ENCODE measurements around the gene ALPL.

The ALPL gene

GRCh38 chr1:21577933-21578332 lies 68.7 kb downstream of the ALPL start:
- ChIA-PET POLR2A (no interaction called here), CTCF (no interaction called here)
- DNase-seq: no peak
- Histone ChIP-seq H3K27me3 (replicated peaks in 2 of 5; ENCODE audit: control insufficient read depth in 4 of 5, insufficient read depth in 5 of 5, low read length in 4 of 5) (peaks cover 0 to 3% (median 0%) of the 10 kb centered on the region in 5 experiments), H3K4me1 (ENCODE audit: control extremely low read depth in 1 of 4, control insufficient read depth in 4 of 4, insufficient read depth in 4 of 4, low read length in 3 of 4) (peaks cover 0 to 15% (median 7%) of the 10 kb centered on the region in 4 experiments), H3K9me3 (ENCODE audit: control extremely low read depth in 1 of 5, control insufficient read depth in 4 of 5, insufficient read depth in 2 of 5, low read depth in 1 of 5, low read length in 4 of 5) (no peaks in the 10 kb centered on the region), H3K36me3 (ENCODE audit: control insufficient read depth in 4 of 4, insufficient read depth in 4 of 4, low read length in 3 of 4) (no peaks in the 10 kb centered on the region), H3K27ac (ENCODE audit: insufficient read depth in 1 of 2, low read depth in 1 of 2, low read length in 2 of 2, poor library complexity in 1 of 2, severe bottlenecking in 2 of 2) (no peak overlapping the region), H3K4me3 (ENCODE audit: control insufficient read depth in 1 of 7, extremely low read depth in 1 of 7, insufficient read depth in 4 of 7, low read depth in 2 of 7, low read length in 6 of 7) (no peak overlapping the region)
- 95% methylated on average over 6 of the region's 9 CpGs for WGBS (ENCODE audit: insufficient coverage)

- Histone ChIP-seq H3K9me3 (ENCODE audit: control extremely low read depth in 1 of 5, control insufficient read depth in 4 of 5, insufficient read depth in 2 of 5, low read depth in 1 of 5, low read length in 4 of 5) (no peaks in the 10 kb centered on the region), H3K27me3 (replicated peaks in 2 of 5; ENCODE audit: control insufficient read depth in 4 of 5, insufficient read depth in 5 of 5, low read length in 4 of 5) (peaks cover 0 to 4% (median 0%) of the 10 kb centered on the region in 5 experiments), H3K4me1 (ENCODE audit: control extremely low read depth in 1 of 4, control insufficient read depth in 4 of 4, insufficient read depth in 4 of 4, low read length in 3 of 4) (peaks cover 0 to 5% (median 3%) of the 10 kb centered on the region in 4 experiments), H3K4me3 (ENCODE audit: control insufficient read depth in 1 of 7, extremely low read depth in 1 of 7, insufficient read depth in 4 of 7, low read depth in 2 of 7, low read length in 6 of 7) (no peak overlapping the region), H3K36me3 (ENCODE audit: control insufficient read depth in 4 of 4, insufficient read depth in 4 of 4, low read length in 3 of 4) (no peaks in the 10 kb centered on the region), H3K27ac (ENCODE audit: insufficient read depth in 1 of 2, low read depth in 1 of 2, low read length in 2 of 2, poor library complexity in 1 of 2, severe bottlenecking in 2 of 2) (no peak overlapping the region)
- 75% methylated on average over 2 of the region's 3 CpGs for WGBS (ENCODE audit: insufficient coverage)
- CTCF ChIA-PET: interaction anchor here (0.8 to 1.2 kb wide), 2 partner anchors 16 to 335 kb away, joined by 3 read pairs; no protein-coding TSS in a partner anchor
- DNase-seq: no peak
- POLR2A ChIA-PET: no interaction called here
These were observed 70.6 kb downstream of the ALPL start for GRCh38 chr1:21579791-21580190.

GRCh38 chr1:21584096-21584495 lies 74.9 kb downstream of the ALPL start:
- H3K4me1 ChIP-seq (ENCODE audit: control extremely low read depth in 1 of 4, control insufficient read depth in 4 of 4, insufficient read depth in 4 of 4, low read length in 3 of 4): peaks cover 0 to 5% (median 2%) of the 10 kb centered on the region in 4 experiments
- CTCF ChIA-PET: interaction anchor here (1.1 to 2.1 kb wide), 2 partner anchors 10 to 11 kb away, joined by 3 to 7 read pairs; no protein-coding TSS in a partner anchor
- peaks cover 0 to 7% (median 0%) of the 10 kb centered on the region in 5 experiments for H3K27me3 ChIP-seq (replicated peaks in 2 of 5; ENCODE audit: control insufficient read depth in 4 of 5, insufficient read depth in 5 of 5, low read length in 4 of 5)
- no peaks in the 10 kb centered on the region for H3K36me3 ChIP-seq (ENCODE audit: control insufficient read depth in 4 of 4, insufficient read depth in 4 of 4, low read length in 3 of 4)
- 67% methylated on average over 3 of the region's 10 CpGs for WGBS (ENCODE audit: insufficient coverage)
- no peak overlapping the region for H3K27ac ChIP-seq (ENCODE audit: insufficient read depth in 1 of 2, low read depth in 1 of 2, low read length in 2 of 2, poor library complexity in 1 of 2, severe bottlenecking in 2 of 2)
- no peaks in the 10 kb centered on the region for H3K9me3 ChIP-seq (ENCODE audit: control extremely low read depth in 1 of 5, control insufficient read depth in 4 of 5, insufficient read depth in 2 of 5, low read depth in 1 of 5, low read length in 4 of 5)
- DNase-seq: no peak
- H3K4me3 ChIP-seq (ENCODE audit: control insufficient read depth in 1 of 7, extremely low read depth in 1 of 7, insufficient read depth in 4 of 7, low read depth in 2 of 7, low read length in 6 of 7): no peak overlapping the region
- POLR2A ChIA-PET: no interaction called here

GRCh38 chr1:21585037-21585436 lies 75.8 kb downstream of the ALPL start:
- peaks cover 0 to 5% (median 4%) of the 10 kb centered on the region in 4 experiments for H3K4me1 ChIP-seq (ENCODE audit: control extremely low read depth in 1 of 4, control insufficient read depth in 4 of 4, insufficient read depth in 4 of 4, low read length in 3 of 4)
- ChIA-PET CTCF (no interaction called here), POLR2A (no interaction called here)
- 89% methylated on average over 5 of the region's 9 CpGs for WGBS (ENCODE audit: insufficient coverage)
- no peaks in the 10 kb centered on the region for H3K36me3 ChIP-seq (ENCODE audit: control insufficient read depth in 4 of 4, insufficient read depth in 4 of 4, low read length in 3 of 4)
- no peak overlapping the region for H3K4me3 ChIP-seq (ENCODE audit: control insufficient read depth in 1 of 7, extremely low read depth in 1 of 7, insufficient read depth in 4 of 7, low read depth in 2 of 7, low read length in 6 of 7)
- DNase-seq: no peak
- no peak overlapping the region for H3K27ac ChIP-seq (ENCODE audit: insufficient read depth in 1 of 2, low read depth in 1 of 2, low read length in 2 of 2, poor library complexity in 1 of 2, severe bottlenecking in 2 of 2)
- H3K9me3 ChIP-seq (ENCODE audit: control extremely low read depth in 1 of 5, control insufficient read depth in 4 of 5, insufficient read depth in 2 of 5, low read depth in 1 of 5, low read length in 4 of 5): no peaks in the 10 kb centered on the region
- peaks cover 0 to 7% (median 0%) of the 10 kb centered on the region in 5 experiments for H3K27me3 ChIP-seq (replicated peaks in 2 of 5; ENCODE audit: control insufficient read depth in 4 of 5, insufficient read depth in 5 of 5, low read length in 4 of 5)

DNA sequence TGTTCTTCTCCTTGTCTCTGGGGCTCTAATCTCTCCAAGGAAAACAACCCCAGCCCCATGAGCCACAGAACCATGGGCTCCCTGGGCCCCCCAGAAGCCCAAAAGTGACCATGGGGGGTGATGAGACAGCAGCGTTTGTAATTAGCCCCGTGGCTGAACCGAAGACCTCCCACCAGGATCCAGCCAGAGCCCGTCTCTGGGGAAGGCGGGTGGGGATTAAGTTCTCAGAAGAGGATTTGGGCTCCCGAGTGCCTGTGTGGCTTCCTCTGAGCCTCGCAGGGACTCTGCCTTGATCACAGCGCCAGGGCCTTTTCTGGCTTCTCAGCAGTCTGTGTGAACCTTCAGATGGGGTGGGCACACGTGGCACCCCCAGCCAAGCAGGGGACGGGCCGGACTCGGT lies 77.0 kb downstream of the ALPL start:
- ChIA-PET POLR2A (no interaction called here), CTCF (no interaction called here)
- Histone ChIP-seq H3K27me3 (replicated peaks in 2 of 5; ENCODE audit: control insufficient read depth in 4 of 5, insufficient read depth in 5 of 5, low read length in 4 of 5) (peaks cover 0 to 7% (median 0%) of the 10 kb centered on the region in 5 experiments), H3K27ac (ENCODE audit: insufficient read depth in 1 of 2, low read depth in 1 of 2, low read length in 2 of 2, poor library complexity in 1 of 2, severe bottlenecking in 2 of 2) (no peak overlapping the region), H3K4me3 (ENCODE audit: control insufficient read depth in 1 of 7, extremely low read depth in 1 of 7, insufficient read depth in 4 of 7, low read depth in 2 of 7, low read length in 6 of 7) (no peak overlapping the region), H3K9me3 (ENCODE audit: control extremely low read depth in 1 of 5, control insufficient read depth in 4 of 5, insufficient read depth in 2 of 5, low read depth in 1 of 5, low read length in 4 of 5) (no peaks in the 10 kb centered on the region), H3K36me3 (ENCODE audit: control insufficient read depth in 4 of 4, insufficient read depth in 4 of 4, low read length in 3 of 4) (no peaks in the 10 kb centered on the region), H3K4me1 (ENCODE audit: control extremely low read depth in 1 of 4, control insufficient read depth in 4 of 4, insufficient read depth in 4 of 4, low read length in 3 of 4) (peaks cover 0 to 16% (median 15%) of the 10 kb centered on the region in 4 experiments)
- DNase-seq: no peak
- WGBS (ENCODE audit: insufficient coverage): 84% methylated on average over 11 of the region's 12 CpGs

DNA sequence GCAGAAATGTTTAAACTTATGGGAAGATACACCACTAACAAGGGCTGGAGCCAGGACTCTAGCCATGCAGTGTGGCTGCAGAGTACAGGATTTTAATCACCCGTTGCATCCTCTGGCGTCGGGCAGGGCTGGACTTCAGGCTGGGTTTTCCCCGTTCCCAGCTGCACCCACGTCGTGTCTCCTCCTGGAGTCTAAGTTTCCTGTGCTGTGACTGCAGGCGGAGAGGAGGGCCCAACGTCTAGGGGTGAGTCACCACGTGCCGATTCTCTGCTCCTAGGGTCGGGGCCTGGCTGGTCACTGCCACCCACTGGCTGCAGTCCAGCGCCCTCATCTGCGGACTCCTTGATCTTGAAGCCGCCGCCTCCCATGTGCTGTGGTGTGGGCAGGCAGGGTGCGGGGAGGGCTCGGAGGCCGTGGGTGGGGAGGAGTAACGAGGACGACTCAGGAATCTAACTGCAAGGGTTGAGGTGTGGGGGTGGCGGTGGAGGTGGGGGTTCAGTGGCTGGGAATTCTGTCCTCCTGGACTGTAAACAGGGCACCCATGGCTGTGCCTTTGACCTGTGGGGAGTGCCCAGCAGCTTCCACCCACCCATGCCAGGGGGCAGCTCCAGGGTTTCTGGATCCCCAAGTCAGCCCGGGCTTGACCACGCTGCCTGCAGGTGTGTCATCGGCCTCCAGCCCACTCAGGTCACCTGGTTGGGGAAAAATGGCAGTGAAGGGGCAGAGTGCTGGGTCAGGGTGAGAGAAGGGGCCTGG lies 77.8 kb downstream of the ALPL start:
- peaks cover 0 to 17% (median 15%) of the 10 kb centered on the region in 4 experiments for H3K4me1 ChIP-seq (ENCODE audit: control extremely low read depth in 1 of 4, control insufficient read depth in 4 of 4, insufficient read depth in 4 of 4, low read length in 3 of 4)
- DNase-seq: peak in 1 of 3 donors; percentile 15
- peaks cover 0 to 7% (median 0%) of the 10 kb centered on the region in 5 experiments for H3K27me3 ChIP-seq (replicated peaks in 2 of 5; ENCODE audit: control insufficient read depth in 4 of 5, insufficient read depth in 5 of 5, low read length in 4 of 5)
- ChIA-PET POLR2A (no interaction called here), CTCF (no interaction called here)
- H3K4me3 ChIP-seq (ENCODE audit: control insufficient read depth in 1 of 7, extremely low read depth in 1 of 7, insufficient read depth in 4 of 7, low read depth in 2 of 7, low read length in 6 of 7): no peak overlapping the region
- H3K27ac ChIP-seq (ENCODE audit: insufficient read depth in 1 of 2, low read depth in 1 of 2, low read length in 2 of 2, poor library complexity in 1 of 2, severe bottlenecking in 2 of 2): no peak overlapping the region
- 71% methylated on average over 23 of the region's 24 CpGs for WGBS (ENCODE audit: insufficient coverage)
- no peaks in the 10 kb centered on the region for H3K36me3 ChIP-seq (ENCODE audit: control insufficient read depth in 4 of 4, insufficient read depth in 4 of 4, low read length in 3 of 4)
- no peaks in the 10 kb centered on the region for H3K9me3 ChIP-seq (ENCODE audit: control extremely low read depth in 1 of 5, control insufficient read depth in 4 of 5, insufficient read depth in 2 of 5, low read depth in 1 of 5, low read length in 4 of 5)

GRCh38 chr1:21587602-21587953 lies 78.4 kb downstream of the ALPL start:
- WGBS (ENCODE audit: insufficient coverage): 73% methylated on average over 4 of the region's 5 CpGs
- H3K36me3 ChIP-seq (ENCODE audit: control insufficient read depth in 4 of 4, insufficient read depth in 4 of 4, low read length in 3 of 4): no peaks in the 10 kb centered on the region
- peaks cover 0 to 7% (median 0%) of the 10 kb centered on the region in 5 experiments for H3K27me3 ChIP-seq (replicated peaks in 2 of 5; ENCODE audit: control insufficient read depth in 4 of 5, insufficient read depth in 5 of 5, low read length in 4 of 5)
- ChIA-PET POLR2A (no interaction called here), CTCF (no interaction called here)
- no peak for DNase-seq
- no peaks in the 10 kb centered on the region for H3K9me3 ChIP-seq (ENCODE audit: control extremely low read depth in 1 of 5, control insufficient read depth in 4 of 5, insufficient read depth in 2 of 5, low read depth in 1 of 5, low read length in 4 of 5)
- H3K4me1 ChIP-seq (ENCODE audit: control extremely low read depth in 1 of 4, control insufficient read depth in 4 of 4, insufficient read depth in 4 of 4, low read length in 3 of 4): peaks cover 0 to 17% (median 15%) of the 10 kb centered on the region in 4 experiments
- no peak overlapping the region for H3K27ac ChIP-seq (ENCODE audit: insufficient read depth in 1 of 2, low read depth in 1 of 2, low read length in 2 of 2, poor library complexity in 1 of 2, severe bottlenecking in 2 of 2)
- no peak overlapping the region for H3K4me3 ChIP-seq (ENCODE audit: control insufficient read depth in 1 of 7, extremely low read depth in 1 of 7, insufficient read depth in 4 of 7, low read depth in 2 of 7, low read length in 6 of 7)

Data from common myeloid progenitor, CD34-positive (primary cell).